ENCODE measurements around the gene TCFL5.

The TCFL5 gene

GRCh38 chr20:62861726-62862336 lies at the start of gene TCFL5:
Gene TCFL5, minus strand, starts transcription at chr20:62861822. Its CDS starts 152 bp downstream, at chr20:62861670.
- peak; percentile 76 for DNase-seq

- no peak for DNase-seq
These were observed 49.3 kb upstream of the TCFL5 start for GRCh38 chr20:62910777-62911497.

- no peak for DNase-seq
These were observed 48.7 kb upstream of the TCFL5 start for GRCh38 chr20:62910217-62910766.

GRCh38 chr20:62908971-62909791 lies 47.6 kb upstream of the TCFL5 start:
- no peak for DNase-seq

GRCh38 chr20:62907384-62908317 lies 46.0 kb upstream of the TCFL5 start:
- no peak for DNase-seq

- DNase-seq, result no peak
These were observed 45.2 kb upstream of the TCFL5 start for GRCh38 chr20:62906647-62907375.

- DNase-seq, result no peak
These were observed 44.6 kb upstream of the TCFL5 start for GRCh38 chr20:62906209-62906608.

- DNase-seq, result no peak
These were observed 44.0 kb upstream of the TCFL5 start for GRCh38 chr20:62905536-62906117.

- DNase-seq, result no peak
These were observed 41.4 kb upstream of the TCFL5 start for GRCh38 chr20:62902926-62903615.

- no peak for DNase-seq
These were observed 40.3 kb upstream of the TCFL5 start for GRCh38 chr20:62901891-62902290.

GRCh38 chr20:62900692-62901584 lies 39.3 kb upstream of the TCFL5 start:
- DNase-seq, result no peak

- DNase-seq, result no peak
These were observed 38.5 kb upstream of the TCFL5 start for GRCh38 chr20:62900052-62900691.

GRCh38 chr20:62899633-62900051 lies 38.0 kb upstream of the TCFL5 start:
- DNase-seq, result no peak

- no peak for DNase-seq
These were observed 37.5 kb upstream of the TCFL5 start for GRCh38 chr20:62898970-62899632.

GRCh38 chr20:62898093-62898964 lies 36.7 kb upstream of the TCFL5 start:
- DNase-seq, result no peak

GRCh38 chr20:62897666-62898065 lies 36.0 kb upstream of the TCFL5 start:
- DNase-seq, result no peak

- DNase-seq, result no peak
These were observed 34.9 kb upstream of the TCFL5 start for GRCh38 chr20:62896526-62896925.
